ENCODE measurements around the gene ESRRA. TPM values are rescaled to one million over a fixed set of nuclear protein-coding genes. Genes with fewer than 3 reads are reported as not detected.

ESRRA gene
- total RNA-seq, 4 donors from 2014 or later = 151 to 460 (median 341) TPM

DNA sequence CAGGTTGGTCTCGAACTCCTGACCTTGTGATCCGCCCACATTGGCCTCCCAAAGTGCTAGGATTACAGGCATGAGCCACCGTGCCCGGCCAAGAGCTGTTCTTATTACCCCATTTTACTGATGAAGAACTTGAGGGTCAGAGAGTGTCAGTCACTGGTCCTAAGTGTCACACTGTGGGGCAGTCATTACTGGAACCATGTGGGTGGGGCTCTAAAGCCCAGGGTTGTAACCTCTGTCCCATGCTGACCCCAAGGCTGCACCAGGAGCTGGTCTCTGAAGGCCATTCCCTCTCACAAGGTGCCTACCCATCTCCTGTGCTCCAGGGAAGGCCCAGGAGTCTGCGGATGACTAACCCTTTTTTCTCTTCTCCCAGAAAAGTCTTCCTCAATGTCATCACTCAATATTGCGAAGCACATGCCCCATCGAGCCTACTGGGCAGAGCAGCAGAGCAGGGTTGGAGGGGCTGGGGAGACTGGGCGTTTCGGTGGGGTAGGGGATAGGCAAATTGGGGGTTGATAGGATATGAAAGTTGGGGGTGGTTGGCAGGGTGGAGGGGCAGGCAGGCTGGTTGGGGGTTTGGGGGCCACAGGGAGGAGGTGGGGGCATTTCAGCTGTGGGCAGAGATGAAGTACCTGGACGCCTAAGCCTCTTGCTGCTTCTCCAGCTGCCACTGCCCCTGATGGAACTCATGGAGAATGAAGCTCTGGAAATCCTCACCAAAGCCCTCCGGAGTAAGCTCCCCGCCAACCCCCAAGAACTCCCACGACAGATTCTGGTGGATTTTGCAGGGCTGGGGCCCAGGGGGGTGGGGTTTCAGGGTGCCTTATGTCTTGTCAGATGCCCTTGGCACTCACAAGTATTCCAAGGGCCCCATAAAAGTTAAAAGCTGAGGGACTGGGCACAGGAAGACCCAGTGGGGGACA is 2.0 kb upstream of the ESRRA start:
- peak in 1 of 3 donors; percentile 48 for DNase-seq
- H3K27ac ChIP-seq = peak overlapping the region; percentile 89 to 98 (median 96)
- peaks cover 3 to 46% (median 32%) of the 10 kb centered on the region in 4 donors for H3K4me1 ChIP-seq
- H3K36me3 ChIP-seq = peaks cover 0 to 12% (median 0%) of the 10 kb centered on the region in 3 donors
- peak overlapping the region in 1 of 4 donors; percentile 96 for H3K4me3 ChIP-seq
- H3K27me3 ChIP-seq = peaks cover 0 to 16% of the 10 kb centered on the region in 2 donors
- TF ChIP-seq POLR2A (IDR thresholded peaks at IDR 0.05) = no peak
- TF ChIP-seq, protein P1, sequence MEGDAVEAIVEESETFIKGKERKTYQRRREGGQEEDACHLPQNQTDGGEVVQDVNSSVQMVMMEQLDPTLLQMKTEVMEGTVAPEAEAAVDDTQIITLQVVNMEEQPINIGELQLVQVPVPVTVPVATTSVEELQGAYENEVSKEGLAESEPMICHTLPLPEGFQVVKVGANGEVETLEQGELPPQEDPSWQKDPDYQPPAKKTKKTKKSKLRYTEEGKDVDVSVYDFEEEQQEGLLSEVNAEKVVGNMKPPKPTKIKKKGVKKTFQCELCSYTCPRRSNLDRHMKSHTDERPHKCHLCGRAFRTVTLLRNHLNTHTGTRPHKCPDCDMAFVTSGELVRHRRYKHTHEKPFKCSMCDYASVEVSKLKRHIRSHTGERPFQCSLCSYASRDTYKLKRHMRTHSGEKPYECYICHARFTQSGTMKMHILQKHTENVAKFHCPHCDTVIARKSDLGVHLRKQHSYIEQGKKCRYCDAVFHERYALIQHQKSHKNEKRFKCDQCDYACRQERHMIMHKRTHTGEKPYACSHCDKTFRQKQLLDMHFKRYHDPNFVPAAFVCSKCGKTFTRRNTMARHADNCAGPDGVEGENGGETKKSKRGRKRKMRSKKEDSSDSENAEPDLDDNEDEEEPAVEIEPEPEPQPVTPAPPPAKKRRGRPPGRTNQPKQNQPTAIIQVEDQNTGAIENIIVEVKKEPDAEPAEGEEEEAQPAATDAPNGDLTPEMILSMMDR (IDR thresholded peaks at IDR 0.05) = no peak
- H3K9me3 ChIP-seq = no peaks in the 10 kb centered on the region

GRCh38 chr11:64304032-64304315 is 1.4 kb upstream of the ESRRA start:
- no peak for DNase-seq
- TF ChIP-seq, protein P1 (IDR thresholded peaks at IDR 0.05) = no peak
- no peak for TF ChIP-seq POLR2A (IDR thresholded peaks at IDR 0.05)
- Histone ChIP-seq H3K27ac (peak overlapping the region; percentile 89 to 98 (median 96)), H3K4me1 (peaks cover 3 to 46% (median 32%) of the 10 kb centered on the region in 4 donors), H3K27me3 (peaks cover 0 to 14% of the 10 kb centered on the region in 2 donors), H3K9me3 (no peaks in the 10 kb centered on the region), H3K4me3 (peak overlapping the region in 3 of 4 donors; percentile 65 to 96 (median 89)), H3K36me3 (peaks cover 0 to 13% (median 0%) of the 10 kb centered on the region in 3 donors)

DNA sequence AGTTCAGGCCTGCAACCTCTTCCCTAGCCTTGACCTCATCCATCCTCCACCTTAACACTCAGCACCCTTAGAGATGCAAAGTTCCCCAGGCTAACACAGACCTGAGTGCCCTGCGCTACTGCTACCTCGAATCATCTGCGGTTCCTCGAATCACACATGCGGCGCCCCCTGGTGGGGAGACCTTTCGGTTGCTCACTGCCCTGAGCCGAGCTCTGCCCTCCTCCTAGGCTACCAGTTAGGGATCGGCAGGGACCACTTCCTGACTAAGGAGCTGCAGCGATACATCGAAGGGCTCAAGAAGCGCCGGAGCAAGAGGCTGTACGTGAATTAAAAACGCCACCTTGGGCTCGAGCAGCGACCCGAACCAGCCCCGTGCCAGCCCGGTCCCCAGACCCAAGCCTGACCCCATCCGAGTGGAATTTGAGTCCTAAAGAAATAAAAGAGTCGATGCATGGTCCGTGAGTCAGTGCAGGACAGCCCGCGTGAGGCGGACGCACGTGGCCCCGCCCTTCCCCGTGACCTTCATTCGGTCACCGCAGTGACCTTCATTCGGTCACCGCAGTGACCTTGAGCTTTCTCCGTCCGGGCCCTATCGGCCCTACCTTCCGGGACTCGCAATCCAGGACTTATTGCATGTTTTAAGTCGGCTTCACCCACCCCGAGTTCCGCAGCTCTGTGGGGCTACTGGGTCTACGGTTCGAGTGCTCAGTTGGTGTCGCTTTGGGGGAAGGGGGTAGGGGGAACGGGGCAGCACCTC is 830 bp upstream of the ESRRA start:
- peak; percentile 96 to 98 (median 96) for DNase-seq
- Histone ChIP-seq H3K4me1 (peaks cover 3 to 45% (median 29%) of the 10 kb centered on the region in 4 donors), H3K36me3 (peaks cover 0 to 13% (median 0%) of the 10 kb centered on the region in 3 donors), H3K27me3 (peaks cover 0 to 8% of the 10 kb centered on the region in 2 donors), H3K27ac (peak overlapping the region; percentile 89 to 98 (median 96)), H3K4me3 (peak overlapping the region; percentile 65 to 96 (median 86)), H3K9me3 (no peaks in the 10 kb centered on the region)
- peak; percentile 27 to 44 for TF ChIP-seq POLR2A (IDR thresholded peaks at IDR 0.05)
- TF ChIP-seq, protein P1 (IDR thresholded peaks at IDR 0.05) = peak; percentile 88 to 98 (median 94)

DNA sequence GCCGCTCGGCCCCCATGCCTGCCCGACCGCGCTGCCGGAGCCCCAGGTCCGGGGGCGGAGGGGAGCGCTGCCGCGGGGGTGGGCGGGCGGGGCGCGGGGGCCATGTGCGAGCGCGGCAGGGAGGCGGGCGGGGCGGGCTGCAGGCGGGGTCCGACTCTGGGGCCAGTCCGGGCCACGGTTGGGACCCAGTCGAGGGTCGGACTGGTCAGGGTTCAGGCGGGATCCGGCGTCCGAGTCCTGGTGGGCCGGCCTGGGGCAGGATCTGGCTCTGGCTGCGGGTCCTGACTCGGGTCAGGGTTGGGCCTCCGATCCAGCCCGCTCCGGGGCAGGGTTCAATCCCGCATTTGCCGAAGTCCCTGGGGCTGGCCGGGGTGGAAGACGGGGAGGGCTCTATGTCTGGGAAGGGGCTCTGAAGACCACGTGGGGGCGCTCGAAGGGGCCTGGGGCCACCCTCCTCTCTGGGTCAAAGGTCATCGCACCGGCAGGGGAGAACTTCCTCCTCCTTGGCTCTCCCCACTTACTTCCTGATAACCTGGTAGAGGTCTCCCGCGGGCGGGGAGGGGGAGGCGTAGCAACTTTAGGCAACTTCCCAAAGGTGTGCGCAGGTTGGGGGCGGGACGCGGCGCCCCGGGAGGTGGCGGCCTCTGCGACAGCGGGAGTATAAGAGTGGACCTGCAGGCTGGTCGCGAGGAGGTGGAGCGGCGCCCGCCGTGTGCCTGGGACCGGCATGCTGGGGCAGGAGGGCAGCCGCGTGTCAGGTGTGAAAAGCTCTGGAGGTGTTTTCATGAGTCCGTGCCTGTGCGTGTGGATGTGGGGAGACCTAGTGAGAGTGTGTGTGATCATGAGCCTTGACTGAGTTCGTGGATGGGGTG is 603 bp downstream of the ESRRA start:
- peak; percentile 82 to 94 (median 87) for DNase-seq
- peaks cover 0 to 13% (median 0%) of the 10 kb centered on the region in 3 donors for H3K36me3 ChIP-seq
- H3K4me1 ChIP-seq = peaks cover 3 to 34% (median 15%) of the 10 kb centered on the region in 4 donors
- H3K4me3 ChIP-seq = peak overlapping the region; percentile 82 to 97 (median 92)
- H3K9me3 ChIP-seq = no peaks in the 10 kb centered on the region
- peak overlapping the region; percentile 85 to 100 (median 96) for H3K27ac ChIP-seq
- peak; percentile 71 to 74 for TF ChIP-seq POLR2A (IDR thresholded peaks at IDR 0.05)
- TF ChIP-seq, protein P1 (IDR thresholded peaks at IDR 0.05) = peak in 3 of 6 experiments; percentile 1 to 25 (median 14)
- no peaks in the 10 kb centered on the region for H3K27me3 ChIP-seq

DNA sequence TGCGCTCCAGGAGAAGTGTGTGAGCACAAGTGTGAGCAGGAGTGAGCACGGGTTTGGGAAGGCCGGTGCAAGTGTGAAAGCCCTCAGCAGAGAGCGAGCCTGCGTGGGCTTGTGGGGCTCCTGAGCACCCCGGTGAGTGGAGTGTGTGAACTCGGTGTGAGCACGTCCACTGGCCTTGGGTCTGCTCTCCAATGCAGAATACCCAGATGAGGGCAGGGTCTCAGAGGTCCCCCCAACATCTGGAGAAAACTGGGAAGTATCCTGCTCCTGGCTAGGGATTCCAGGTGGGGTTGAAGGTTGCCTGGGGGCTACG is 1.2 kb downstream of the ESRRA start:
- Histone ChIP-seq H3K4me3 (peak overlapping the region; percentile 82 to 97 (median 92)), H3K9me3 (no peaks in the 10 kb centered on the region), H3K27me3 (no peaks in the 10 kb centered on the region), H3K27ac (peak overlapping the region; percentile 85 to 100 (median 96)), H3K36me3 (peaks cover 0 to 13% (median 0%) of the 10 kb centered on the region in 3 donors), H3K4me1 (peaks cover 3 to 34% (median 13%) of the 10 kb centered on the region in 4 donors)
- peak in 1 of 2 donors; percentile 1 for TF ChIP-seq POLR2A (IDR thresholded peaks at IDR 0.05)
- TF ChIP-seq, protein P1 (IDR thresholded peaks at IDR 0.05) = no peak
- no peak for DNase-seq

Measured in Peyer's patch (tissue), 4 donors.